H9 (cell line): ENCODE measurements around the gene EGLN1. TPM values are rescaled to one million over a fixed set of nuclear protein-coding genes. Genes with fewer than 3 reads are reported as not detected.
"Not testable (repeated sequence)": the region's sequence is repeated elsewhere in the genome, so short reads cannot be mapped to it uniquely, and the experiment has no call there.

ENCODE experiments used
- DNase-seq: peaks from one replicate; pipeline ENCODE4 v3.0.0-alpha.2; 2017
- H2AFZ ChIP-seq: one replicate; pipeline ENCODE4 v1.6.1; 2013; ENCODE audit warnings: mild to moderate bottlenecking, low read length, control low read depth, moderate library complexity
- H2AK5ac ChIP-seq: 2 replicates; pipeline ENCODE4 v1.6.1; 2013; ENCODE audit warnings: low read length, control low read depth, mixed read lengths; ENCODE audit not compliant: insufficient read length
- H2BK120ac ChIP-seq: one replicate; pipeline ENCODE4 v1.6.1; 2013; ENCODE audit warnings: low read depth, mild to moderate bottlenecking, low read length, control low read depth, inconsistent platforms; ENCODE audit not compliant: poor library complexity, severe bottlenecking
- H2BK12ac ChIP-seq: 2 replicates; pipeline ENCODE4 v1.6.1; 2013; ENCODE audit warnings: low read length, control low read depth, mixed read lengths, low read depth; ENCODE audit not compliant: insufficient read length
- H2BK15ac ChIP-seq: 2 replicates; pipeline ENCODE4 v1.6.1; 2013; ENCODE audit warnings: low read depth, low read length, control low read depth
- H2BK20ac ChIP-seq: one replicate; pipeline ENCODE4 v1.6.1; 2013; ENCODE audit warnings: low read depth, mild to moderate bottlenecking, low read length, control low read depth, inconsistent platforms; ENCODE audit not compliant: poor library complexity, severe bottlenecking
- H2BK5ac ChIP-seq: 2 replicates; pipeline ENCODE4 v1.6.1; 2013; ENCODE audit warnings: low read length, control low read depth, mixed read lengths; ENCODE audit not compliant: insufficient read length
- H3K14ac ChIP-seq: 2 replicates; pipeline ENCODE4 v1.6.1; 2013; ENCODE audit warnings: low read length, control low read depth; ENCODE audit not compliant: insufficient read depth
- H3K18ac ChIP-seq: 2 replicates; pipeline ENCODE4 v1.6.1; 2013; ENCODE audit warnings: low read depth, mild to moderate bottlenecking, mixed read lengths, low read length, control low read depth; ENCODE audit not compliant: insufficient read length
- H3K23ac ChIP-seq: 2 replicates; pipeline ENCODE4 v1.6.1; 2013; ENCODE audit warnings: low read length, control low read depth, mixed read lengths, low read depth; ENCODE audit not compliant: insufficient read length
- H3K23me2 ChIP-seq: 2 replicates; pipeline ENCODE4 v1.6.1; 2013; ENCODE audit warnings: low read depth, mild to moderate bottlenecking, mixed read lengths, low read length, control low read depth; ENCODE audit not compliant: insufficient read length, poor library complexity, severe bottlenecking
- H3K27ac ChIP-seq: 2 replicates; pipeline ENCODE4 v1.5.1; 2013; ENCODE audit warnings: low read length, control low read depth, mixed read lengths, low read depth; ENCODE audit not compliant: insufficient read length
- H3K27me3 ChIP-seq: 2 replicates; pipeline ENCODE4 v1.6.1; 2013; ENCODE audit warnings: low read length, control low read depth, inconsistent platforms; ENCODE audit not compliant: insufficient read depth
- H3K4ac ChIP-seq: 2 replicates; pipeline ENCODE4 v1.6.1; 2013; ENCODE audit warnings: low read depth, mild to moderate bottlenecking, control low read depth, inconsistent platforms, low read length, moderate library complexity
- H3K4me1 ChIP-seq: 2 replicates; pipeline ENCODE4 v1.6.1; 2013; ENCODE audit warnings: low read length, control low read depth, inconsistent platforms; ENCODE audit not compliant: insufficient read depth
- H3K4me2 ChIP-seq: 2 replicates; pipeline ENCODE4 v1.6.1; 2013; ENCODE audit warnings: low read length, control low read depth, mixed read lengths; ENCODE audit not compliant: insufficient read length, insufficient read depth
- H3K56ac ChIP-seq: 2 replicates; pipeline ENCODE4 v1.6.1; 2013; ENCODE audit warnings: low read depth, mild to moderate bottlenecking, mixed read lengths, low read length, control low read depth; ENCODE audit not compliant: insufficient read length
- H3K79me1 ChIP-seq: 2 replicates; pipeline ENCODE4 v1.6.1; 2013; ENCODE audit warnings: low read depth, mild to moderate bottlenecking, moderate library complexity, low read length, control low read depth, inconsistent platforms; ENCODE audit not compliant: insufficient read depth, poor library complexity, severe bottlenecking
- H3K79me2 ChIP-seq: 2 replicates; pipeline ENCODE4 v1.6.1; 2013; ENCODE audit warnings: low read length, control low read depth, inconsistent platforms; ENCODE audit not compliant: insufficient read depth
- H3K9ac ChIP-seq: 2 replicates; pipeline ENCODE4 v1.6.1; 2013; ENCODE audit warnings: low read length, control low read depth, mixed read lengths; ENCODE audit not compliant: insufficient read length; ENCODE audit errors: extremely low read depth
- H3K9me3 ChIP-seq: one replicate; pipeline ENCODE4 v1.6.1; 2013; ENCODE audit warnings: low read depth, low read length, inconsistent platforms; ENCODE audit not compliant: control insufficient read depth
- H3T11ph ChIP-seq: one replicate; pipeline ENCODE4 v1.6.1; 2013; ENCODE audit warnings: mild to moderate bottlenecking, low read length, control low read depth, inconsistent platforms
- H4K20me1 ChIP-seq: one replicate; pipeline ENCODE4 v1.6.1; 2013; ENCODE audit not compliant: control insufficient read depth, insufficient read length, insufficient read depth
- H4K5ac ChIP-seq: 2 replicates; pipeline ENCODE4 v1.6.1; 2013; ENCODE audit warnings: low read depth, mild to moderate bottlenecking, mixed read lengths, low read length, control low read depth; ENCODE audit not compliant: insufficient read length
- H4K8ac ChIP-seq: replicated peaks from 2 replicates; pipeline ENCODE4 v1.6.1; 2013; ENCODE audit warnings: low read length, control low read depth, mixed read lengths, low read depth; ENCODE audit not compliant: insufficient read length
- H4K91ac ChIP-seq: 2 replicates; pipeline ENCODE4 v1.6.1; 2013; ENCODE audit warnings: low read depth, mild to moderate bottlenecking, moderate library complexity, mixed read lengths, low read length, control low read depth; ENCODE audit not compliant: insufficient read length
- H3K27ac Mint-ChIP-seq, 3 experiments: 2 replicates in 2 of 3; 3 replicates in 1 of 3; pipeline ENCODE4 v1.8.0; 2020 to 2021; ENCODE audit warnings: mixed read lengths in 3 of 3, mild to moderate bottlenecking in 1 of 3, moderate library complexity in 1 of 3
- H3K27me3 Mint-ChIP-seq: 2 replicates; pipeline ENCODE4 v1.8.0; 2021; ENCODE audit warnings: low read depth, mild to moderate bottlenecking, moderate library complexity, mixed read lengths
- H3K36me3 Mint-ChIP-seq, 3 experiments: 2 replicates in 2 of 3; 3 replicates in 1 of 3; pipeline ENCODE4 v1.8.0; 2020 to 2021; ENCODE audit warnings: low read depth in 3 of 3, mixed read lengths in 3 of 3; ENCODE audit not compliant: insufficient read depth in 1 of 3
- H3K4me1 Mint-ChIP-seq, 2 experiments: 2 replicates each; pipeline ENCODE4 v1.8.0; 2020; ENCODE audit warnings: mixed read lengths in 2 of 2
- H3K4me3 Mint-ChIP-seq, 2 experiments: 2 replicates in 1 of 2; 3 replicates in 1 of 2; pipeline ENCODE4 v1.8.0; 2020 to 2021; ENCODE audit warnings: mild to moderate bottlenecking in 2 of 2, mixed read lengths in 2 of 2, moderate library complexity in 1 of 2
- H3K9me3 Mint-ChIP-seq, 2 experiments: 2 replicates in 1 of 2; 3 replicates in 1 of 2; pipeline ENCODE4 v1.8.0; 2020; ENCODE audit warnings: mild to moderate bottlenecking in 2 of 2, mixed read lengths in 2 of 2, moderate library complexity in 1 of 2
- CTCF ChIP-seq: fragments of 200-600 bp; sonication (generic); conservative IDR thresholded peaks from 3 replicates; pipeline ENCODE4 v1.8.0; 2021; ENCODE audit warnings: antibody characterized with exemption, mild to moderate bottlenecking
- WGBS: extraction: QIAGEN DNeasy Blood & Tissue Kit; methylation state at CpG from one replicate; pipeline ENCODE4 v1.1.7; 2013; ENCODE audit warnings: missing lambda C conversion rate, low lambda C conversion rate, mixed read lengths; ENCODE audit not compliant: insufficient read length; ENCODE audit errors: extremely low coverage; 5-methylcytosine and 5-hydroxymethylcytosine counted together
- total RNA-seq: library from RNA; stranded (reverse); gene quantifications from 2 replicates; pipeline ENCODE4 v1.2.1, GENCODE V29; 2021

EGLN1 gene
- total RNA-seq, 1 experiment from 2014 or later, result 8.4 TPM

- no peak overlapping the region for H4K5ac ChIP-seq
- no peaks in the 10 kb centered on the region for H3K9me3 ChIP-seq
- no peaks in the 10 kb centered on the region for H3K79me2 ChIP-seq
- no peak overlapping the region for H3K18ac ChIP-seq
- no peak overlapping the region for H3K27ac ChIP-seq
- H3K14ac ChIP-seq, result no peak overlapping the region
- H2AK5ac ChIP-seq, result no peak overlapping the region
- no peak overlapping the region for H3K23ac ChIP-seq
- no peaks in the 10 kb centered on the region for H3K23me2 ChIP-seq
- H3K27me3 ChIP-seq, result no peaks in the 10 kb centered on the region
- no peak overlapping the region for H2BK15ac ChIP-seq
- no peak overlapping the region for H3K4ac ChIP-seq
- H3K4me1 Mint-ChIP-seq, result no peaks in the 10 kb centered on the region
- no peak overlapping the region for H3K9ac ChIP-seq
- no peaks in the 10 kb centered on the region for H4K20me1 ChIP-seq
- H3K4me2 ChIP-seq, result no peak overlapping the region
- no peak overlapping the region for H2BK12ac ChIP-seq
- no peaks in the 10 kb centered on the region for H3K27me3 Mint-ChIP-seq
- no peaks in the 10 kb centered on the region for H3K4me1 ChIP-seq
- DNase-seq, result no peak
- H4K91ac ChIP-seq, result no peak overlapping the region
- no peak overlapping the region for H2AFZ ChIP-seq
- H2BK5ac ChIP-seq, result no peak overlapping the region
- no peak overlapping the region for H3K27ac Mint-ChIP-seq
- no peaks in the 10 kb centered on the region; a peak in 1 of 5 replicates for H3K9me3 Mint-ChIP-seq
- WGBS, result no CpG with 5 or more reads among the region's 2 CpGs
- H3K4me3 Mint-ChIP-seq, result no peak overlapping the region
- no peak overlapping the region for H3K56ac ChIP-seq
- H2BK120ac ChIP-seq, result no peak overlapping the region
- H4K8ac ChIP-seq, result no peak overlapping the region
- no peak overlapping the region for H2BK20ac ChIP-seq
- no peak overlapping the region for H3T11ph ChIP-seq
- TF ChIP-seq CTCF, result no peak
- H3K79me1 ChIP-seq, result no peaks in the 10 kb centered on the region
- H3K36me3 Mint-ChIP-seq, result peaks cover 7 to 49% (median 30%) of the 10 kb centered on the region in 3 experiments; a peak in 6 of 7 replicates
Observed at GRCh38 chr1:231351816-231352215, 70.3 kb downstream of the EGLN1 start.

GRCh38 chr1:231348856-231349255 is 73.2 kb downstream of the EGLN1 start:
- H4K8ac ChIP-seq, H4K5ac ChIP-seq, H3K27me3 ChIP-seq, H3K9ac ChIP-seq, H3K27ac ChIP-seq, H3K79me2 ChIP-seq, H4K20me1 ChIP-seq, H3K79me1 ChIP-seq, H2BK15ac ChIP-seq, H3K4me1 ChIP-seq, H3K56ac ChIP-seq, H3K4me1 Mint-ChIP-seq, H3K27ac Mint-ChIP-seq, H4K91ac ChIP-seq, H2AFZ ChIP-seq, H3K23ac ChIP-seq, H2AK5ac ChIP-seq, H2BK120ac ChIP-seq, DNase-seq, H3K23me2 ChIP-seq, H3K4ac ChIP-seq, H2BK5ac ChIP-seq, H3K4me2 ChIP-seq, H2BK20ac ChIP-seq, H3K14ac ChIP-seq, H3K18ac ChIP-seq, H2BK12ac ChIP-seq, H3K27me3 Mint-ChIP-seq, H3K9me3 Mint-ChIP-seq, H3K9me3 ChIP-seq, H3K4me3 Mint-ChIP-seq, H3T11ph ChIP-seq: not testable (repeated sequence)
- WGBS, result no CpG with 5 or more reads among the region's 1 CpG
- peaks cover 9 to 56% (median 39%) of the 10 kb centered on the region in 3 experiments; a peak in 6 of 7 replicates for H3K36me3 Mint-ChIP-seq
